HCEC 1CT (cell line): Measurements from ENCODE around the gene CAND2.
"Not testable (repeated sequence)": the region's sequence is repeated elsewhere in the genome, so short reads cannot be mapped to it uniquely, and the experiment has no call there.

Experiments
- DNase-seq: peaks from one replicate; pipeline ENCODE4 v3.0.0-alpha.2; 2017

Gene CAND2

GRCh38 chr3:12772462-12772861 lies 24.0 kb upstream of the CAND2 start:
- DNase-seq, result no peak

GRCh38 chr3:12773030-12773709 lies 23.3 kb upstream of the CAND2 start:
- DNase-seq, result no peak

GRCh38 chr3:12773710-12774086 lies 22.8 kb upstream of the CAND2 start:
- DNase-seq, result no peak

GRCh38 chr3:12774619-12775018 lies 21.9 kb upstream of the CAND2 start:
- DNase-seq, result no peak

- DNase-seq, result no peak
These were observed 21.3 kb upstream of the CAND2 start for GRCh38 chr3:12775226-12775625.

- DNase-seq, result not testable (repeated sequence)
These were observed 20.5 kb upstream of the CAND2 start for GRCh38 chr3:12775970-12776369.

- no peak for DNase-seq
These were observed 19.3 kb upstream of the CAND2 start for GRCh38 chr3:12777171-12777570.

- no peak for DNase-seq
These were observed 15.7 kb upstream of the CAND2 start for GRCh38 chr3:12780751-12781150.

- DNase-seq, result no peak
These were observed 14.2 kb upstream of the CAND2 start for GRCh38 chr3:12782172-12782815.

- DNase-seq, result no peak
These were observed 11.4 kb upstream of the CAND2 start for GRCh38 chr3:12785096-12785495.

- not testable (repeated sequence) for DNase-seq
These were observed 9.1 kb upstream of the CAND2 start for GRCh38 chr3:12787346-12787745.

- DNase-seq, result not testable (repeated sequence)
These were observed 8.4 kb upstream of the CAND2 start for GRCh38 chr3:12787967-12788690.

GRCh38 chr3:12791430-12791829 lies 5.0 kb upstream of the CAND2 start:
- peak; percentile 41 for DNase-seq

- DNase-seq, result no peak
These were observed 2.8 kb upstream of the CAND2 start for GRCh38 chr3:12793701-12794100.

GRCh38 chr3:12797124-12797891 lies 828 bp downstream of the CAND2 start:
- no peak for DNase-seq

GRCh38 chr3:12797892-12798558 lies 1.5 kb downstream of the CAND2 start:
- no peak for DNase-seq

- DNase-seq, result no peak
These were observed 2.2 kb downstream of the CAND2 start for GRCh38 chr3:12798559-12799179.

GRCh38 chr3:12799525-12800440 lies 3.3 kb downstream of the CAND2 start:
- no peak for DNase-seq

- no peak for DNase-seq
These were observed 6.9 kb downstream of the CAND2 start for GRCh38 chr3:12803371-12803770.

GRCh38 chr3:12807066-12807465 lies 10.6 kb downstream of the CAND2 start:
- DNase-seq, result no peak
